NK-92 (cell line): ENCODE measurements around the gene NRP1.

Source experiments
- DNase-seq: peaks from one replicate; lab custom pipeline; 2025; ENCODE audit not compliant: unreplicated experiment; lab: John Stamatoyannopoulos, UW

NRP1 gene

DNA sequence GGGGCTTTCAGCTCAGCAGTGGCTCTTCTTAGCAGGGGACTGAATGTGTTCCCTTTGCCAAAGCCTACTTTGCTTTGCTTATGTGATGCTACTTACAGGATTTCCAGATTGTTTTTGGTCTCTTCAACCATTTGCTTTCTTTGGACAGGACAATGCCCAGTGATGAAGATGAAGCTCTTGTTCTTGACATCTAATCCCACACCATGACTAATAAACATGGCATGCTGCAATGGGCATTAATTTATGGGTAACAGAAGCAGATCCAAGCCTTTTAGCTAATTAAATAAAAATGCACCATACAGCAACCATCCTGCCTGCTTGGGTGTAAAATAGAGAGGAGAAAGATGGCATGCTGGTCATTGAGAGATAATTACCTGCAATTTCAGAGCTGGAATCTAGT, 200.9 kb downstream of the NRP1 start:
- DNase-seq = no peak

DNA sequence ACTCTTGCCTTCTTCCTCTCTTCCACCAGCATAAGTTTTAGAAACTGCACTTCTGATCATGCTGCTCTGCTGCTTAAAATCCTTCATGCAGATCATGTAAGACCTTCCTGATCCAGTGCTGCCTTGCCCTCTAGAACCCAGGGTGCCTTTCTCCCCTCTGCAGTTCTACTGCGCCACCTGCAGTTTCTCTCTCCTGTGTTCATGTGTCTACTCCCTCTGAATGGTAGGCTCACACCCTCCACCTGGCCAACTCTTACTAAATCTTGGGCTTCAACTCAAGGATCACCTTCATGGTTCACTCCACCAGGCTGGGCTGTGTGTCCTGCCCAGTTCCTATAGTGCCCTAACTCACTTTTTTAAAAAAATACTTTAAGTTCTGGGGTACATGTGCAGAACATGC, 201.8 kb downstream of the NRP1 start:
- DNase-seq = no peak

DNA sequence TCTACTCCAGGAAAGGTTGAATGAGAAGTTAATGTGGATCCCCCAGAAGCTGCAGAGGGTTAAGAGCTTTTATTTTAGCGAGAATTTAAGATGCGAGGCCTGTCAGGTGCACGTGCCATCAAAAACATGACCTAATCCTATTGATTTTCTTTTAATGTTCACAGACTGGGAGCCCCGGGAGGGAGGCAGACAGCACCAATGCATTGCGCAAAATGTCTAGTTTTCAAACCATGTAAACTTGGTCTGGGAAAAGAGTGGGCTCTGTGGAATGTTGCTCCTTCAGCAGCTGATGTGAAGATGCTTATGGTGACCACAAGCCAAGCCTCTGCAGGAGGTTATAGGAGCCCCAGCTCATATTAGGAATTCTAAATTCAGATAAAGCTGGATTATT, 204.5 kb downstream of the NRP1 start:
- no peak for DNase-seq

DNA sequence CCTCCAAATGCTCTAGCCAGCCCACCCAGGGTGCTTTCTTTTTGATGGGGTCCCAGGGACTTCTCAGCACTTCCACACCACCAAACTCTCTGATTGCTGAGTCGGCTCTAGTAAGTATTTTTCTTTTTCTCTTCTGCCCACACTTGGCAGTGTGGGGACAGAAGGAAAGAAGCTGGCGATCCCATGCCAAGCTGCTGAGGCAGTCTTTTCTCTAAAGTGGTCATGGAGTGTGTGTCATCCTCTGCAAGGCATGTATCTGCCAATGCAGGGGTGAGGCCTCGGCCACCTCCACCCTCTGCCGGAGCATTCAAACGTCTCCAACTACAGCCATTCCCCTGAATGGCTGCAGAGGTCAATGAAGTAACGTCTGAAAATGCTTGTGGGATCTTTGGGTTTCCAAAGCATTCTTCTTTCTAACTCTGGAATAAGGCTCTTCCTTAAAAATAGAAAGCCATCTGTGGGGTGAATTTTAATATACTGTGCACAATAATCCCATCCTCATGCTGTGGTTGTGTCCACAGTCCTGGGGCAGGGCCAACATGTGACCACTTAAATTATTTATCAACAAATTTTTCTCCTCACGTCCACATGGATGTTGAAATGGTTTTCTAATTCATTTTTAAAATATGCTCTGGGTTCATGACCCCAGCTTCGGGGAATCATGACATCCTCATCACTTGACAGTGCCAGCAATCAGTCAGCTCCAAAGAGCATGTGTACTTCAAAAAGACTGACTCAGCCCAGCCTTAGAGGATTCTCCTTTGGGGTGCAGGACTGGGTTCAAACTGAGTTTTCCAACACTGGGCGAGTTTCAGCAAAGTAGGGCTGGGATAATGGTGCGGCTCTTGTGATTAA, 205.1 kb downstream of the NRP1 start:
- DNase-seq = no peak

DNA sequence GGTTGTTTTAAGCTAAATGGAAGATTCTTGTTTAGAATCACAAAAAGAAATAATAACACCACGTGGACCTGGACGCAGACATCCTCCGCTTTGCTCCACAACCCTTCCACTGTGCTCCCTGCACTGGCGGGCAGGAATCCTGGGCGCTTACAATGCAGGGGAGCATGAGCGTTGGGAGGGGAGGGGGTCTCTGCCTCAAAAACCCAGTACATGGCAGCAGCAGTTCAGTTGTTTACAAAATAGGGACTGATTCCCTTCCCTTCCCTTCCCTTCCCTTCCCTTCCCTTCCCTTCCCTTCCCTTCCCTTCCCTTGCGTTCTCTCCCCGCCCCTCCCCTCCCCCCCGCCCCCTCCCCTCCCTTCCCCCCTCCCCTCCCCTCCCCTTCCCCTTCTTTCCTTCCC, 206.8 kb downstream of the NRP1 start:
- no peak for DNase-seq
